ENCODE data around the gene PROCR.
"Not testable (repeated sequence)": the region's sequence is repeated elsewhere in the genome, so short reads cannot be mapped to it uniquely, and the experiment has no call there.

PROCR gene

DNA sequence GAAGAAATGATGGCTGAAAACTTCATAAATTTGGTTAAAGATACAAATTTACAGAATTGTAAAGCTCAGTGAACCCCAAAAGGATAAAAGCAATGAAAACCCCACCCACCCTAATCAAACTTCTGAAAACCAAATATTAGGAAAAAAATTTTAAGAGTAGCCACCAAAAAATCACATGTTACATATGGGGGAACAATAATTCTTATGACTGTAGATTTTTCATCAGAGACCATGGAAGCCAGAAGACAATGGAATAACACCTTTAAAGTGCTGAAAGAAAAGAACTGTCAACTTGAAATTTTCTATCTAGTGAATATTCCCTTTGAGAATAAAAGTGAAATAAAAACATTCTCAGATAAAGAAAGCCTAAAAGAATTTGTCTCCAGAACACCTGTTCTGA, 24.4 kb downstream of the PROCR start:
- no peak for DNase-seq

DNA sequence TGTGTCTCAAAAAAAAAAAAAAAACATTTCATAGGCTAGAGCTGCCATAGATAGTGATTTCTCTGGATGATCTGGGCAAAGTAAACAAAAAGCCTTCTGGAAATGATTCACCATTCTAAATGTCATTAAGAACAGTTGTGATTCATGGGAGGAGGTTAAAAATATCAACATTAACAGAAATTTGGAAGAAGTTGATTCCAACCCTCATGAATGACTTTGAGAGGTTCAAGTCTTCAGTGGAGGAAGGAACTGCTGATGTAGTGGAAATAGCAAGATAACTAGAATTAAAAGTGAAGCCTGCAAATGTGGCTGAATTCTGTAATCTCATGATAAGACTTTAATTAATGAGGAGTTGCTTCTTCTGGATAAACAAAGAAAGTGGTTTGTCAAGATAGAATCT, 27.9 kb downstream of the PROCR start:
- DNase-seq: no peak

DNA sequence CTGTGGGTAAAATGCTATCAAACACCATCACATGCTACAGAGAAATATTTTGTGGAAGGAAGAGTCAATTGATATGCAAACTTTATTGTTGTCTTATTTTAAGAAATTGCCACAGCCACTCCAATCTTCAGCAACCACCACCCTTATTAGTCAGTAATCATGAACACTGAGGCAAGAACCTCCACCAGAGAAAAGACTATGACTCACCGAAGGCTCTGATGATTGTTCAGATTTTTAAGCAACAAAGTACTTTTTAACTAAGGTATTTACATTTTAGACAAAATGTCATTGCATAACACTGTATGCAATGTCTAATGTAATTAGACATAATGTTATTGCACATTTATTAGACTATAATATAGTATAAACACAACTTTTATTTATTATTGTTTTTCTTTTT, 28.4 kb downstream of the PROCR start:
- DNase-seq: no peak

GRCh38 chr20:35201467-35201866, 29.6 kb downstream of the PROCR start:
- DNase-seq: not testable (repeated sequence)

DNA sequence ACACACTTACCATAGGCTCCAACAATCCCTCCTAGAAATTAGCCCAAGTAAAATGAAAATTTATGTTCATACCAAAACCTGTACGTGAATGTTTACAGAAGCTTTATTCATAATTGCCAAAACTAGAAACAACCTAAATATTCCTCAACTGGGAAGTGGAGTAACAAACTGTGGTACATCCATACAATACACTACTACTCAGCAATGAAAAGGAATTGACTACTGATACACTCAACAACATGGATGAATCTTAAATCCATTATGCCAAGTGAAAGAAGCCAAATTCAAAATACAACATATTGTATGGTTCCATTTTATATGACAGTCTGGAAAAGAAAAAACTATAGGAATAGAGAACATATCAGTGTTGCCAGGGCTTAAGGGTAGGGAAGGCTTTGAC, 34.9 kb downstream of the PROCR start:
- DNase-seq: no peak

DNA sequence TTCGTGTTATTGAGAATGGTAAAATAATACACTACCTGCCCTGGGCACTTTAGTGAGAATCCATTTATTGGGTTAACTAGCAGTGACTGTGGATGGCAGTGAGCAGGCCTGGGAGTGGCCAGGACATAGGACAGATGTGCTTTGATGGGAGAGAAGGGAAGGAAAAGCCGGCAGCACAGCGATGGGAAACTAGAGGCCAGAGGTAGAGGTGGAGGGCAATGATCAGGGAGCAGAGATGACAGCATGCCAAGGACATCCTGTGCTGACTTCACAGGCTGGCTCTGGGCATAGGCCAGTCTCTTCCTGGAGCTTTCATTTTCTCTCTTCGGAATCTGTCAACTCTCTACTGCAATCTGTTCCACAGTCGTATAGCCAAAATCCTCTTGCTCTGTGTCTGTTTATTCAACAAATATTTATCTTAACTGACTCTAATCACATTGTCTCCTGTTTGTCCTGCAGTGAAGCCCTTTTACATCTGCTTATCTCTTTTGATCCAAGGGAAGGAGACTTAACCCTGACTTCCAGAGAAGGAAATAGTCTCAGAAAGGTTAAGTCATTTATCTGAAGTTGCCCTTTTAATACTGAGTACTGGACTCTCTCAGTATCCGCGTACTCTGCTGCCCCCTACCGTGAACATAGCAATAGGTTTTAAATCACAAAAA, 36.2 kb downstream of the PROCR start:
- DNase-seq: peak; percentile 78 to 84

DNA sequence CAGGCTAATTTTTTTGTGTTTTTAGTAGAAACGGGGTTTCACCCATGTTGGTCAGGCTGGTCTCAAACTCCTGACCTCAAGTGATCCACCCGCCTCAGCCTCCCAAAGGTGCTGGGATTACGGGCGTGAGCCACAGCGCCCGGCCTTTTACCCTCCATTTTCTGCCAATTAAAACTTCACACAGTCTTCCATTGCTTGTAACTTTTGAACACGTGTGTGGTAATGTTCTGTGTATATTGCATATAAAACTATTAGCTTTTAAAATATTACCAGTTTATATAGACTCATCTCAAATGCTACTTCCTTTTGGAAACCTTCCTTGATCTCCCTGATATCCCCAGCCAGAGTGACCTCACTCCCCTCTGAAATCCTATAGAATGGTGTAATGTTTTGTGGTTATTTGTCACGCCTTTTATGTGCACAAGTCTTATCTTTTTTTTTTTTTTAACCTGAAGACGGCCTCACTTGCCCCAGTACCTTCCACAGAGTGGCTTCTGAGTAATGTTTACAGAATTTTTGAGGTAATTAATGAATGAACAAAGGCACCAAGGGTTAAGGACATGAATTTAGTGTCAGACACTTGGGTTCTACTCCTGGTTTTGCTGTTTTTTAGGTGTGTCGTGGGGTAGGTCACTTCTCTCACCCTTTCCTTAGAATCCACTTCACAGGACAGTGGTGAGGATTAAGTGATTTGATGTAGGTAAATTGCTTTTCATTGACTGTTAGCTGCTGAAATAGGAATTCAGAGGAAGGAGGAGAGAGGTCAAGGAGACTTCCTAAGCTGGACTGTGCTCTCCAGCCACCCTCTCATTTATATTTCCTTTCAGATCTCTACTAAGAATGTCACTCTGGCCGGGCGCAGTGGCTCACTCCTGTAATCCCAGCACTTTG, 43.4 kb downstream of the PROCR start:
- DNase-seq: no peak

DNA sequence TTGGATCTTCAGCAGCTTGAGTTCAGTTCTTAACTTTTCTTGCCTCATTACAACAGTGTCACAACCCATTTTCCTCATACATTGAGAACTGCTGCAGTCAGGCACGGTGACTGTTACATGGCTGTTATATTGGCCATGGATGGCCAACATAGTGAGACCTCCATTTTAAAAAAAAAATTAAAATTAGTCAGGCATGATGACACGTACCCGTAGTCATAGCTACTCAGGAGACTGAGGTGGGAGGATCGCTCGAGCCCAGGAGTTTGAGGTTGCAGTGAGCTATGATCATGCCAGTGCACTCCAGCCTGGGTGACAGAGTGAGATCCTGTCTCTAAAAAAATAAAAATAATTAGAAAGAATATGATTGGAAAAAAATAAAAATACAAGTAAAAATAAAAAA, 44.7 kb downstream of the PROCR start:
- no peak for DNase-seq

- no peak for DNase-seq
Measured at GRCh38 chr20:35223941-35224340, 52.1 kb downstream of the PROCR start.

DNA sequence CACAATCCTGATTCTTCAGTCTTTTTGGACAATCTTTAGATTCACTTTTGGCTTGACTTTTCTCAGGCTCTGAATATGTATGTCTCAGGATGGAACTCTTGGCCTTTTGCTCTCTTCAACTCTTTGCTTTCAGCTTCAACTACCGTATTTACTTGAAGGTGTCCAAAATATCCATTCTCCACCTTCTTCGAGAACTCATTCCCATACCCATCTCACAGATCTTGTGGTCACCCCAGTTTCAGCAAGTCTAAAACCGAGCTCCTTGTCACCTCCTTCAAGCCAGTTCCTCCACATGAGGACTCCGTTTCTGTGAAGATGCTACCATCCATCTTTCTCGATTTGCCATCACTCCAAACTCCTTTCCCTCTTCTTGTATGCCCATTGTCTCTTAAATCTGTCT, 52.7 kb downstream of the PROCR start:
- no peak for DNase-seq

GRCh38 chr20:35225319-35226125, 53.6 kb downstream of the PROCR start:
- no peak for DNase-seq

GRCh38 chr20:35226126-35226883, 54.4 kb downstream of the PROCR start, which contains the start of gene MMP24:
Gene MMP24 (plus strand): TSS chr20:35226690. CDS start chr20:35226739, 49 bp downstream.
- no peak for DNase-seq
